K562 (cell line): ENCODE results near the gene GMDS. TPM values are rescaled to one million over a fixed set of nuclear protein-coding genes. Genes with fewer than 3 reads are reported as not detected.

ENCODE experiments used
- BCOR ChIP-seq: fragments of 450-650 bp; IDR thresholded peaks from 2 replicates; pipeline ENCODE4 v1.6.1; 2016
- HDAC6 ChIP-seq: IDR thresholded peaks from 2 replicates; pipeline ENCODE4 v1.6.1; 2012; ENCODE audit warnings: low read depth, mild to moderate bottlenecking, control low read depth, inconsistent platforms, low read length, moderate library complexity
- MGA ChIP-seq: fragments of 450-650 bp; IDR thresholded peaks from 2 replicates; pipeline ENCODE4 v1.6.1; 2016; ENCODE audit warnings: mild to moderate bottlenecking, moderate library complexity
- POLR3G ChIP-seq: IDR thresholded peaks from 2 replicates; pipeline ENCODE4 v1.6.1; 2011; ENCODE audit not compliant: insufficient read length, insufficient replicate concordance; ENCODE audit errors: extremely low read depth
- polyA plus RNA-seq, 8 experiments: library from polyadenylated mRNA; depleted of rRNA in 4 of 8; stranded (reverse) in 5 of 8; unstranded in 3 of 8; fragments of >200 nt; fragmentation: Nextera tagmentation in 2 of 8; fragmentation: Illumina TruSeq in 1 of 8; extraction: Ambion mirVana in 2 of 8; extraction: Trizol in 1 of 8; gene quantifications; 2 replicates each; pipeline versions ENCODE4 v1.2.1 to v1.2.3, GENCODE V29; 2011 to 2014; ENCODE audit warnings: inconsistent platforms in 1 of 8, missing spikeins in 1 of 8
- total RNA-seq, 7 experiments: library from RNA; depleted of rRNA in 6 of 7; stranded (reverse); fragments of >200 nt in 6 of 7; fragmentation: Illumina TruSeq in 2 of 7; extraction: Trizol in 2 of 7; gene quantifications; 2 replicates each; pipeline versions ENCODE4 v1.2.1 to v1.2.3, GENCODE V29; 2011 to 2021; ENCODE audit warnings: low replicate concordance in 1 of 7

GMDS gene
- total and polyA plus RNA-seq, 9 of the 15 experiments (the other 6 are each of a cell fraction or from before 2014, with no cell fraction given), result 0.48 to 31.8 (median 13.4) TPM

- TF ChIP-seq MGA, result no peak
- no peak for TF ChIP-seq BCOR
- no peak for TF ChIP-seq HDAC6
- no peak for TF ChIP-seq POLR3G
These were observed 636.3 kb downstream of the GMDS start (continued) for GRCh38 chr6:1609041-1609647.
